Thyroid gland (tissue), 4 donors: ENCODE measurements around the gene TAAR1.

Experiments used
- CTCF ChIP-seq, 6 experiments: fragments of 200-600 bp in 3 of 6; fragments of 450-650 bp in 3 of 6; sonication (generic) in 3 of 6; IDR thresholded peaks; one replicate each; pipeline ENCODE4 v1.5.1; 2016 to 2019; ENCODE audit warnings: antibody characterized with exemption in 6 of 6, mild to moderate bottlenecking in 2 of 6, inconsistent platforms in 1 of 6, moderate library complexity in 1 of 6
- POLR2A ChIP-seq, 2 donors: fragments of 450-650 bp; IDR thresholded peaks; one replicate each; pipeline ENCODE4 v1.6.1; 2017; ENCODE audit warnings: antibody characterized with exemption in 2 of 2, mild to moderate bottlenecking in 2 of 2, moderate library complexity in 1 of 2

GRCh38 chr6:132683543-132683942 is 24.6 kb upstream of the TAAR1 start:
- TF ChIP-seq CTCF (IDR thresholded peaks at IDR 0.05) (no peak), POLR2A (IDR thresholded peaks at IDR 0.05) (no peak)
